Naive B cell (primary cell): Measurements from ENCODE around the gene SGF29. TPM values are rescaled to one million over a fixed set of nuclear protein-coding genes. Genes with fewer than 3 reads are reported as not detected.
A peak's percentile ranks its signal among the peaks of the same experiment; 100 is the strongest.
"Not testable (repeated sequence)": the region's sequence is repeated elsewhere in the genome, so short reads cannot be mapped to it uniquely, and the experiment has no call there.

Experiments
- ATAC-seq, 2 donors: fragments of 150-1000 bp; cut with Tn5 transposase; 2 replicates each; pipeline ENCODE4 v1.10.0; 2021; ENCODE audit warnings: low read depth in 2 of 2, mild to moderate bottlenecking in 2 of 2, moderate library complexity in 2 of 2
- DNase-seq: peaks from one replicate; pipeline ENCODE4 v3.0.0; 2022
- H3K27ac Mint-ChIP-seq, 6 donors: one replicate each; pipeline ENCODE4 v1.8.0; 2020 to 2022; ENCODE audit warnings: mild to moderate bottlenecking in 6 of 6, mixed read lengths in 6 of 6, moderate library complexity in 5 of 6, inconsistent platforms in 2 of 6
- H3K27me3 Mint-ChIP-seq, 3 donors: one replicate each; pipeline ENCODE4 v1.8.0; 2021 to 2022; ENCODE audit warnings: mixed read lengths in 3 of 3, mild to moderate bottlenecking in 1 of 3
- H3K36me3 Mint-ChIP-seq, 2 donors: one replicate each; pipeline ENCODE4 v1.8.0; 2020 to 2022; ENCODE audit warnings: mixed read lengths in 2 of 2, inconsistent platforms in 1 of 2, mild to moderate bottlenecking in 1 of 2
- H3K4me1 Mint-ChIP-seq, 3 donors: one replicate each; pipeline ENCODE4 v1.8.0; 2020 to 2022; ENCODE audit warnings: mixed read lengths in 3 of 3, inconsistent platforms in 1 of 3, mild to moderate bottlenecking in 1 of 3, moderate library complexity in 1 of 3
- H3K4me3 Mint-ChIP-seq, 8 donors: one replicate each; pipeline ENCODE4 v1.8.0; 2020 to 2022; ENCODE audit warnings: mild to moderate bottlenecking in 8 of 8, mixed read lengths in 8 of 8, moderate library complexity in 8 of 8, inconsistent platforms in 2 of 8
- H3K9me3 Mint-ChIP-seq, 7 donors: one replicate each; pipeline ENCODE4 v1.8.0; 2020 to 2022; ENCODE audit warnings: mixed read lengths in 7 of 7, mild to moderate bottlenecking in 5 of 7, inconsistent platforms in 2 of 7, moderate library complexity in 1 of 7
- polyA plus RNA-seq, 6 donors: library from polyadenylated mRNA; unstranded; fragments of 300-500 nt; fragmentation: Illumina TruSeq; gene quantifications; one replicate each; pipeline ENCODE4 v1.2.3, GENCODE V29; 2021; ENCODE audit warnings: low read depth in 6 of 6

Gene SGF29
- polyA plus RNA-seq, 6 donors from 2014 or later, result 35.1 to 66.2 (median 50.2) TPM

- ATAC-seq, H3K27ac Mint-ChIP-seq, H3K36me3 Mint-ChIP-seq, H3K4me3 Mint-ChIP-seq, H3K27me3 Mint-ChIP-seq, DNase-seq, H3K9me3 Mint-ChIP-seq: not testable (repeated sequence)
- H3K4me1 Mint-ChIP-seq, result peaks cover 0 to 16% (median 6%) of the 10 kb centered on the region in 3 donors
Observed at GRCh38 chr16:28620316-28620715, 66.6 kb downstream of the SGF29 start.

GRCh38 chr16:28621481-28622155, 67.9 kb downstream of the SGF29 start:
- H3K27ac Mint-ChIP-seq, result no peak overlapping the region
- peaks cover 0 to 1% (median 0%) of the 10 kb centered on the region in 7 donors for H3K9me3 Mint-ChIP-seq
- DNase-seq (no peak), ATAC-seq (no peak)
- peaks cover 0 to 16% (median 6%) of the 10 kb centered on the region in 3 donors for H3K4me1 Mint-ChIP-seq
- peaks cover 0 to 6% (median 0%) of the 10 kb centered on the region in 3 donors for H3K27me3 Mint-ChIP-seq
- peak overlapping the region in 6 of 8 donors; percentile 49 to 87 (median 68) for H3K4me3 Mint-ChIP-seq
- no peaks in the 10 kb centered on the region for H3K36me3 Mint-ChIP-seq

- not testable (repeated sequence) for H3K27ac Mint-ChIP-seq, H3K9me3 Mint-ChIP-seq, ATAC-seq, DNase-seq, H3K27me3 Mint-ChIP-seq, H3K36me3 Mint-ChIP-seq
- Mint-ChIP-seq H3K4me3 (peak overlapping the region; percentile 58 to 90 (median 74)), H3K4me1 (peaks cover 0 to 13% (median 6%) of the 10 kb centered on the region in 3 donors)
Observed at GRCh38 chr16:28622532-28623171, 68.9 kb downstream of the SGF29 start.

GRCh38 chr16:28623172-28623711, 69.5 kb downstream of the SGF29 start:
- no peak overlapping the region for H3K27ac Mint-ChIP-seq
- peaks cover 0 to 9% (median 3%) of the 10 kb centered on the region in 3 donors for H3K27me3 Mint-ChIP-seq
- H3K4me3 Mint-ChIP-seq, result peak overlapping the region; percentile 58 to 90 (median 74)
- peak; percentile 26 for DNase-seq
- no peaks in the 10 kb centered on the region for H3K36me3 Mint-ChIP-seq
- peak; percentile 92 to 97 for ATAC-seq
- H3K9me3 Mint-ChIP-seq, result peaks cover 0 to 1% (median 0%) of the 10 kb centered on the region in 7 donors
- H3K4me1 Mint-ChIP-seq, result peaks cover 0 to 8% (median 6%) of the 10 kb centered on the region in 3 donors

GRCh38 chr16:28630905-28631304, 77.2 kb downstream of the SGF29 start:
- H3K27ac Mint-ChIP-seq, result peak overlapping the region in 1 of 6 donors; percentile 82
- not testable (repeated sequence) for ATAC-seq, H3K27me3 Mint-ChIP-seq, H3K36me3 Mint-ChIP-seq, H3K9me3 Mint-ChIP-seq, DNase-seq, H3K4me3 Mint-ChIP-seq, H3K4me1 Mint-ChIP-seq

- not testable (repeated sequence) for ATAC-seq, H3K4me1 Mint-ChIP-seq, DNase-seq, H3K36me3 Mint-ChIP-seq, H3K27ac Mint-ChIP-seq, H3K4me3 Mint-ChIP-seq, H3K9me3 Mint-ChIP-seq, H3K27me3 Mint-ChIP-seq
Observed at GRCh38 chr16:28636093-28636823, 82.5 kb downstream of the SGF29 start.

- H3K27ac Mint-ChIP-seq, result peak within 1 kb of the TSS in 2 of 6 donors; percentile 15 to 77
- H3K4me1 Mint-ChIP-seq, ATAC-seq, H3K9me3 Mint-ChIP-seq, DNase-seq, H3K36me3 Mint-ChIP-seq, H3K4me3 Mint-ChIP-seq, H3K27me3 Mint-ChIP-seq: not testable (repeated sequence)
Observed at GRCh38 chr16:28637765-28638164, 84.0 kb downstream of the SGF29 start, which contains the start of gene NPIPB8. Gene NPIPB8, plus strand, starts transcription at chr16:28638065. Its CDS starts 296 bp downstream, at chr16:28638361.

GRCh38 chr16:28638359-28638758, 84.6 kb downstream of the SGF29 start:
- not testable (repeated sequence) for H3K4me1 Mint-ChIP-seq
- peak overlapping the region in 2 of 6 donors; percentile 15 to 77 for H3K27ac Mint-ChIP-seq

GRCh38 chr16:28639959-28640358, 86.2 kb downstream of the SGF29 start:
- H3K9me3 Mint-ChIP-seq, H3K4me1 Mint-ChIP-seq, H3K36me3 Mint-ChIP-seq, DNase-seq, ATAC-seq, H3K27me3 Mint-ChIP-seq: not testable (repeated sequence)
- peak overlapping the region in 1 of 8 donors; percentile 24 for H3K4me3 Mint-ChIP-seq
- H3K27ac Mint-ChIP-seq, result peak overlapping the region in 2 of 6 donors; percentile 57 to 80

More at GRCh38 chr16:28638359-28638758, 84.6 kb downstream of the SGF29 start:
- not testable (repeated sequence) for H3K36me3 Mint-ChIP-seq, DNase-seq, H3K4me3 Mint-ChIP-seq, ATAC-seq, H3K27me3 Mint-ChIP-seq, H3K9me3 Mint-ChIP-seq

Other genes with a start within 250 kb of the SGF29 start
- gene NPIPB6, start 190.4 kb upstream of the SGF29 start, polyA plus RNA-seq, result under 1 TPM in 3 of 6 donors, not detected in 3; 0.17 to 0.48 (median 0.34) TPM
- 10 to 100 TPM in 4 of 6 donors, 1 to 10 TPM in 2; 7.4 to 30.6 (median 23.4) TPM for gene EIF3CL, start 150.1 kb upstream of the SGF29 start, polyA plus RNA-seq
- under 1 TPM in 1 of 6 donors, not detected in 5; 0.24 TPM for gene NPIPB7, start 81.6 kb upstream of the SGF29 start, polyA plus RNA-seq
- gene CLN3, start 61.8 kb upstream of the SGF29 start, polyA plus RNA-seq, result 10 to 100 TPM in 5 of 6 donors, 1 to 10 TPM in 1; 2.7 to 21.2 (median 17.6) TPM
- under 1 TPM in 2 of 6 donors, not detected in 4; 0.08 to 0.13 TPM for gene APOBR, start 59.3 kb upstream of the SGF29 start, polyA plus RNA-seq
- not detected for gene IL27, start 47.1 kb upstream of the SGF29 start, polyA plus RNA-seq
- not detected for gene NUPR1, start 14.9 kb upstream of the SGF29 start, polyA plus RNA-seq
- gene SULT1A2, start 43.1 kb downstream of the SGF29 start, polyA plus RNA-seq, result under 1 TPM in 1 of 6 donors, not detected in 5; 0.20 TPM
- 1 to 10 TPM in 3 of 6 donors, under 1 TPM in 2, not detected in 1; 0.90 to 3.6 (median 1.2) TPM for gene SULT1A1, start 56.1 kb downstream of the SGF29 start, polyA plus RNA-seq
- not detected for gene NPIPB8, start 84.1 kb downstream of the SGF29 start, polyA plus RNA-seq
- gene EIF3C, start 157.5 kb downstream of the SGF29 start, polyA plus RNA-seq, result 100 to 1,000 TPM; 140 to 243 (median 203) TPM
- gene NPIPB9, start 197.9 kb downstream of the SGF29 start, polyA plus RNA-seq, result 1 to 10 TPM in 1 of 6 donors, under 1 TPM in 4, not detected in 1; 0.29 to 1.1 (median 0.64) TPM